HepG2 (cell line): Measurements from ENCODE around the gene ZMYND10. TPM values are rescaled to one million over a fixed set of nuclear protein-coding genes. Genes with fewer than 3 reads are reported as not detected.

Experiments used
- ATAC-seq: fragments of 200-7000 bp; cut with Tn5 transposase; 3 replicates; pipeline ENCODE4 v1.9.1; 2020; ENCODE audit warnings: mild to moderate bottlenecking, moderate library complexity
- BruUV-seq: library from RNA; stranded (reverse); fragments of 400-500 nt; replicated peaks from 2 replicates; lab custom pipeline; 2021; lab: Mats Ljungman, UMichigan
- CTCF ChIA-PET: fragments of 300-600 bp; formaldehyde crosslinking; extraction: SDS; loops from one replicate; lab custom pipeline; 2021; ENCODE audit warnings: low total read pairs, inconsistent platforms, low intra/inter-chr PET ratio; lab: Yijun Ruan, JAX
- POLR2A ChIA-PET: fragments of 350-600 bp; sonication (Branson Sonifier 250); formaldehyde crosslinking; loops from one replicate; lab custom pipeline; 2020; ENCODE audit warnings: antibody characterized with exemption, inconsistent platforms; lab: Yijun Ruan, JAX
- DNase-seq: peaks from one replicate; pipeline ENCODE4 v3.0.0-alpha.2; 2015; ENCODE audit warnings: low spot score
- FAIRE-seq: peaks from 3 replicates; lab custom pipeline; 2011; peaks lifted over from hg19 to GRCh38; lab: Jason Lieb, UNC
- H2AFZ ChIP-seq: one replicate; pipeline ENCODE4 v1.6.1; 2011; ENCODE audit warnings: low read length, inconsistent platforms
- H3K27ac ChIP-seq: fragments of 300-600 bp; 3 replicates; pipeline ENCODE4 v1.8.0; 2011; ENCODE audit warnings: mixed run types, mild to moderate bottlenecking, mixed read lengths, low read length, inconsistent platforms; ENCODE audit not compliant: insufficient read depth; ENCODE audit errors: extremely low read length
- H3K27me3 ChIP-seq, 2 experiments: fragments of 200-600 bp in 1 of 2; 2 replicates in 1 of 2; 3 replicates in 1 of 2; pipeline versions ENCODE4 v1.6.0 to v1.8.0; 2011; ENCODE audit warnings: low read length in 2 of 2, mild to moderate bottlenecking in 2 of 2, moderate library complexity in 2 of 2, inconsistent platforms in 1 of 2; ENCODE audit not compliant: insufficient read depth in 2 of 2, control insufficient read depth in 1 of 2
- H3K36me3 ChIP-seq, 2 experiments: fragments of 200-600 bp in 1 of 2; replicated peaks in 1 of 2; 2 replicates in 1 of 2; 3 replicates in 1 of 2; pipeline versions ENCODE4 v1.5.1 to v1.8.0; 2011; ENCODE audit warnings: low read length in 2 of 2, inconsistent platforms in 1 of 2; ENCODE audit not compliant: insufficient read depth in 2 of 2, control insufficient read depth in 1 of 2
- H3K4me1 ChIP-seq: 2 replicates; pipeline ENCODE4 v1.5.1; 2012; ENCODE audit warnings: low read length, inconsistent platforms; ENCODE audit not compliant: insufficient read depth
- H3K4me2 ChIP-seq: 2 replicates; pipeline ENCODE4 v1.6.0; 2011; ENCODE audit warnings: low read depth, low read length, inconsistent platforms
- H3K4me3 ChIP-seq, 3 experiments: fragments of 200-600 bp in 1 of 3; sonication (generic), shearing (Covaris generic) in 1 of 3; replicated peaks in 1 of 3; 2 replicates each; pipeline ENCODE4 v1.5.1; 2011 to 2016; ENCODE audit warnings: low read length in 3 of 3, inconsistent platforms in 2 of 3, low read depth in 2 of 3, mild to moderate bottlenecking in 2 of 3, control low read depth in 1 of 3, mixed read lengths in 1 of 3; ENCODE audit not compliant: insufficient read depth in 1 of 3
- H3K79me2 ChIP-seq: one replicate; pipeline ENCODE4 v1.6.1; 2011; ENCODE audit warnings: low read length, inconsistent platforms; ENCODE audit not compliant: insufficient read depth
- H3K9ac ChIP-seq: 2 replicates; pipeline ENCODE4 v1.6.0; 2011; ENCODE audit warnings: mild to moderate bottlenecking, low read depth, low read length, inconsistent platforms; ENCODE audit not compliant: insufficient read depth
- H3K9me3 ChIP-seq: 2 replicates; pipeline ENCODE4 v1.5.1; 2012; ENCODE audit warnings: mild to moderate bottlenecking, low read length
- H4K20me1 ChIP-seq: 2 replicates; pipeline ENCODE4 v1.6.0; 2011; ENCODE audit warnings: inconsistent platforms, mild to moderate bottlenecking, low read length, moderate library complexity; ENCODE audit not compliant: insufficient read depth
- AHDC1 ChIP-seq: sonication (generic); formaldehyde crosslinking; IDR thresholded peaks from 2 replicates; pipeline ENCODE4 v1.5.1; 2020; ENCODE audit warnings: mild to moderate bottlenecking, missing genetic modification reagents, borderline replicate concordance
- ETV5 ChIP-seq: IDR thresholded peaks from 2 replicates; pipeline ENCODE4 v1.6.1; 2018; ENCODE audit warnings: missing biosample characterization, missing genetic modification reagents, inconsistent platforms, borderline replicate concordance
- HOXA5 ChIP-seq: sonication (generic); formaldehyde crosslinking; IDR thresholded peaks from 2 replicates; pipeline ENCODE4 v1.4.0; 2020; ENCODE audit warnings: missing genetic modification reagents
- NCOR1 ChIP-seq: fragments of 200-600 bp; sonication (generic); IDR thresholded peaks from 2 replicates; pipeline ENCODE4 v1.7.0; 2017; ENCODE audit warnings: antibody characterized with exemption, low read length, borderline replicate concordance
- ZBTB33 ChIP-seq: sonication (generic); formaldehyde crosslinking; IDR thresholded peaks from 2 replicates; pipeline ENCODE4 v1.4.0; 2020; ENCODE audit warnings: missing genetic modification reagents
- ZBTB38 ChIP-seq: sonication (generic); formaldehyde crosslinking; IDR thresholded peaks from 2 replicates; pipeline ENCODE4 v1.5.1; 2020; ENCODE audit warnings: mild to moderate bottlenecking, missing genetic modification reagents
- ZNF12 ChIP-seq: sonication (generic); formaldehyde crosslinking; IDR thresholded peaks from 2 replicates; pipeline ENCODE4 v1.5.0; 2020; ENCODE audit warnings: missing genetic modification reagents
- ZNF160 ChIP-seq: sonication (generic); formaldehyde crosslinking; IDR thresholded peaks from 2 replicates; pipeline ENCODE4 v1.8.0; 2022; ENCODE audit warnings: mild to moderate bottlenecking, inconsistent platforms, missing genetic modification reagents
- ZNF326 ChIP-seq: sonication (generic); formaldehyde crosslinking; IDR thresholded peaks from 2 replicates; pipeline ENCODE4 v1.4.0; 2020; ENCODE audit warnings: missing genetic modification reagents, borderline replicate concordance
- ZNF431 ChIP-seq: sonication (generic); formaldehyde crosslinking; IDR thresholded peaks from 2 replicates; pipeline ENCODE4 v1.9.0; 2022; ENCODE audit warnings: missing genetic modification reagents, low read depth, mild to moderate bottlenecking, borderline replicate concordance
- ZNF547 ChIP-seq: sonication (generic); formaldehyde crosslinking; IDR thresholded peaks from 2 replicates; pipeline ENCODE4 v1.5.1; 2020; ENCODE audit warnings: mild to moderate bottlenecking, missing genetic modification reagents
- ZNF776 ChIP-seq: sonication (generic); formaldehyde crosslinking; IDR thresholded peaks from 2 replicates; pipeline ENCODE4 v1.4.0; 2020; ENCODE audit warnings: mild to moderate bottlenecking, missing genetic modification reagents
- WGBS: methylation state at CpG from one replicate; pipeline ENCODE4 v1.1.6; 2017; ENCODE audit warnings: low lambda C conversion rate; 5-methylcytosine and 5-hydroxymethylcytosine counted together
- in situ Hi-C: cut with HindIII; loops from 2 replicates; pipeline ENCODE4 v1.10.0; 2017; ENCODE audit warnings: low pct_unique_long_range_greater_than_20kb; ENCODE audit not compliant: extremely low pct_ligation_motif_present
- intact Hi-C: fragments of 100-400 bp; cut with micrococcal nuclease; formaldehyde crosslinking; loops from one replicate; pipeline ENCODE4 v1.10.0; 2022; ENCODE audit not compliant: unreplicated experiment
- polyA plus RNA-seq, 8 experiments: library from polyadenylated mRNA; depleted of rRNA in 3 of 8; stranded (reverse) in 7 of 8; unstranded in 1 of 8; fragments of >200 nt; fragmentation: Illumina TruSeq in 4 of 8; extraction: Trizol in 4 of 8; gene quantifications; 2 replicates each; pipeline versions ENCODE4 v1.2.1 to v1.2.3, GENCODE V29; 2011 to 2016; ENCODE audit warnings: low read depth in 4 of 8, missing spikeins in 1 of 8, mixed read lengths in 1 of 8; ENCODE audit not compliant: insufficient read depth in 1 of 8
- total RNA-seq, 5 experiments: library from RNA; depleted of rRNA; stranded (reverse); fragments of >200 nt; fragmentation: Illumina TruSeq; extraction: Trizol; gene quantifications; 2 replicates each; pipeline ENCODE4 v1.2.3, GENCODE V29; 2016; ENCODE audit warnings: low read depth in 1 of 5
- TF ChIP-seq, protein P1 (sequence below): sonication (generic); formaldehyde crosslinking; IDR thresholded peaks from 2 replicates; pipeline ENCODE4 v1.4.0; 2020; ENCODE audit warnings: mild to moderate bottlenecking, missing genetic modification reagents, borderline replicate concordance

ZMYND10 gene
- total and polyA plus RNA-seq, 2 of the 13 experiments (the other 11 are each of a cell fraction or from before 2014, with no cell fraction given) = 0.60 to 0.74 TPM

DNA sequence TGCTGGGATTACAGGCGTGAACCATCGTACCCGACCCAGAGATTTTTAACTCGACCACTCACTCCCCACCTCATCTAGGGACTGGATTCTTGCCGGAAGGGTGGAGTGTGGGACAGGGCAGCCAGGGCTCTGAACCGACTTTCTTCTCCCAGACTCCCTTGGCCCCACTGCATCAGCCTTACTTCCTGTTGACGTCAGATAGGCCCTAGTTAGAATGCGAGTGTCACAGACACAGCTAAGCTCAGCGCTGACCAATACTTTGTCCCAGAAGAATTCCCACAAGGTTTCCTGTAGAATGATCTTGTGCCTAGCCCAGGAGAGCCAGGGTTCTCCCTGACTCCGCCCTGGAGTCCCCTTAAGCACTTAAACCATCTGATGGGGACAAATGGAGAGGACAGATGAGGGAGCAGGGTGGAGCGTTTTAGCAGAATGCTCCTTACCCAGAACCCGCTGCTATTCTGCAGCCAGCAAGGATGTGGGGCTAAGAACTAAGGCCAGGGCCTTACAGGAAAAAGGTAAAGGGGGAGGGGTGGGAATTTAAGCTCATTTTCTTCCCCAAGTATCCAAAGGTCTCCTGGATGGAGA lies 11.7 kb downstream of the ZMYND10 start:
- Histone ChIP-seq H3K79me2 (peaks cover 46% of the 10 kb centered on the region), H3K36me3 (peaks cover 22 to 39% of the 10 kb centered on the region in 2 experiments), H3K27me3 (peaks cover 0 to 2% of the 10 kb centered on the region in 2 experiments; a peak in 1 of 5 replicates), H3K4me3 (no peak overlapping the region), H4K20me1 (peaks cover 12% of the 10 kb centered on the region), H2AFZ (no peak overlapping the region), H3K4me2 (peak overlapping the region; percentile 97), H3K9me3 (no peaks in the 10 kb centered on the region), H3K9ac (peak overlapping the region; percentile 15; the same call in 1 of the 2 replicates), H3K4me1 (peaks cover 57% of the 10 kb centered on the region), H3K27ac (peak overlapping the region; percentile 8)
- POLR2A ChIA-PET = interaction anchor here (4.7 kb wide), 1 partner anchor 10 kb away, joined by 58 read pairs; the partner anchor contains the start of gene HYAL2
- in situ Hi-C loops = no loop called here
- DNase-seq (no peak), FAIRE-seq (no peak), ATAC-seq (no peak)
- no TSS peak for BruUV-seq
- CTCF ChIA-PET = no interaction called here
- 92% methylated on average over 8 of the region's 12 CpGs for WGBS
- intact Hi-C loops = no loop called here
- TF ChIP-seq ZBTB38 (CRISPR knock-in tag) (no peak), ZNF431 (CRISPR knock-in tag) (no peak), ZNF160 (CRISPR knock-in tag) (no peak), AHDC1 (CRISPR knock-in tag) (no peak), ZNF12 (no peak), ZBTB33 (CRISPR knock-in tag) (no peak), ZNF776 (CRISPR knock-in tag) (no peak), ETV5 (CRISPR knock-in tag) (no peak), ZNF547 (CRISPR knock-in tag) (no peak), NCOR1 (no peak), HOXA5 (CRISPR knock-in tag) (no peak), ZNF326 (CRISPR knock-in tag) (no peak)
- TF ChIP-seq, protein P1, sequence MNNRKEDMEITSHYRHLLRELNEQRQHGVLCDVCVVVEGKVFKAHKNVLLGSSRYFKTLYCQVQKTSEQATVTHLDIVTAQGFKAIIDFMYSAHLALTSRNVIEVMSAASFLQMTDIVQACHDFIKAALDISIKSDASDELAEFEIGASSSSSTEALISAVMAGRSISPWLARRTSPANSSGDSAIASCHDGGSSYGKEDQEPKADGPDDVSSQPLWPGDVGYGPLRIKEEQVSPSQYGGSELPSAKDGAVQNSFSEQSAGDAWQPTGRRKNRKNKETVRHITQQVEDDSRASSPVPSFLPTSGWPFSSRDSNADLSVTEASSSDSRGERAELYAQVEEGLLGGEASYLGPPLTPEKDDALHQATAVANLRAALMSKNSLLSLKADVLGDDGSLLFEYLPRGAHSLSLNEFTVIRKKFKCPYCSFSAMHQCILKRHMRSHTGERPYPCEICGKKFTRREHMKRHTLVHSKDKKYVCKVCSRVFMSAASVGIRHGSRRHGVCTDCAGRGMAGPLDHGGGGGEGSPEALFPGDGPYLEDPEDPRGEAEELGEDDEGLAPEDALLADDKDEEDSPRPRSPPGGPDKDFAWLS (CRISPR knock-in tag) = no peak
